GM21360 (cell line): ENCODE measurements around the gene NHLRC1.
A peak's percentile ranks its signal among the peaks of the same experiment; 100 is the strongest.
"Not testable (repeated sequence)": the region's sequence is repeated elsewhere in the genome, so short reads cannot be mapped to it uniquely, and the experiment has no call there.

Experiments used
- ATAC-seq: cut with Tn5 transposase; IDR thresholded peaks from one replicate; pipeline ENCODE4 v1.9.1; 2021; ENCODE audit warnings: mild to moderate bottlenecking, moderate library complexity; ENCODE audit not compliant: unreplicated experiment

Gene NHLRC1

GRCh38 chr6:18122128-18123093 lies at the start of gene NHLRC1:
TSS of gene NHLRC1 (minus strand) at chr6:18122677. CDS start at chr6:18122606, 71 bp downstream.
- ATAC-seq: peak; percentile 99

- ATAC-seq: no peak
Observed at GRCh38 chr6:18171871-18172270, 49.4 kb upstream of the NHLRC1 start.

- no peak for ATAC-seq
Observed at GRCh38 chr6:18168264-18168663, 45.8 kb upstream of the NHLRC1 start.

- no peak for ATAC-seq
Observed at GRCh38 chr6:18166312-18167036, 44.0 kb upstream of the NHLRC1 start.

- ATAC-seq: no peak
Observed at GRCh38 chr6:18165751-18166150, 43.3 kb upstream of the NHLRC1 start.

- ATAC-seq: no peak
Observed at GRCh38 chr6:18162401-18162800, 39.9 kb upstream of the NHLRC1 start.

- ATAC-seq: no peak
Observed at GRCh38 chr6:18161431-18161830, 39.0 kb upstream of the NHLRC1 start.

- no peak for ATAC-seq
Observed at GRCh38 chr6:18160911-18161310, 38.4 kb upstream of the NHLRC1 start.

- peak; percentile 38 for ATAC-seq
Observed at GRCh38 chr6:18155864-18156421, 33.5 kb upstream of the NHLRC1 start.

- ATAC-seq: peak; percentile 81
Observed at GRCh38 chr6:18155150-18155863, 32.8 kb upstream of the NHLRC1 start, which contains the start of gene KDM1B. TSS of gene KDM1B (plus strand) at chr6:18155422. CDS start at chr6:18159896, 4,474 bp downstream.

- peak; percentile 38 for ATAC-seq
Observed at GRCh38 chr6:18154507-18155149, 32.2 kb upstream of the NHLRC1 start, which contains the start of gene TPMT. TSS of gene TPMT (minus strand) at chr6:18155077. CDS start at chr6:18149127, 5,950 bp downstream.

- ATAC-seq: no peak
Observed at GRCh38 chr6:18153311-18153703, 30.8 kb upstream of the NHLRC1 start.

GRCh38 chr6:18151801-18152200 lies 29.3 kb upstream of the NHLRC1 start:
- ATAC-seq: no peak

- not testable (repeated sequence) for ATAC-seq
Observed at GRCh38 chr6:18151391-18151790, 28.9 kb upstream of the NHLRC1 start.

GRCh38 chr6:18148304-18149025 lies 26.0 kb upstream of the NHLRC1 start:
- no peak for ATAC-seq

- ATAC-seq: no peak
Observed at GRCh38 chr6:18147616-18148015, 25.1 kb upstream of the NHLRC1 start.

GRCh38 chr6:18147160-18147559 lies 24.7 kb upstream of the NHLRC1 start:
- no peak for ATAC-seq

- ATAC-seq: no peak
Observed at GRCh38 chr6:18142591-18142861, 20.0 kb upstream of the NHLRC1 start.

GRCh38 chr6:18141805-18142590 lies 19.5 kb upstream of the NHLRC1 start:
- no peak for ATAC-seq
